PFSK-1 (cell line): ENCODE results near the gene TMEM176B.

Experiments used
- FOXP2 ChIP-seq: optimal IDR thresholded peaks from 2 replicates; pipeline ENCODE3; 2011; ENCODE audit warnings: borderline replicate concordance, control low read depth, inconsistent platforms; ENCODE audit not compliant: insufficient read depth; ENCODE audit errors: extremely low read length, extremely low read depth
- POLR2AphosphoS5 ChIP-seq: IDR thresholded peaks from 2 replicates; pipeline ENCODE4 v1.6.1; 2012; ENCODE audit warnings: low read depth, mild to moderate bottlenecking, control low read depth, low read length, moderate library complexity
- SIN3A ChIP-seq: IDR thresholded peaks from 2 replicates; pipeline ENCODE4 v1.6.1; 2012; ENCODE audit warnings: mild to moderate bottlenecking, low read length, moderate library complexity, borderline replicate concordance; ENCODE audit not compliant: insufficient read depth
- TAF1 ChIP-seq: IDR thresholded peaks from 2 replicates; pipeline ENCODE4 v1.6.1; 2012; ENCODE audit warnings: low read length, control low read depth, borderline replicate concordance; ENCODE audit not compliant: insufficient read depth

GRCh38 chr7:150787321-150788281 is 12.6 kb downstream of the TMEM176B start:
- TF ChIP-seq POLR2AphosphoS5, result no peak
- TF ChIP-seq TAF1, result no peak
- TF ChIP-seq SIN3A, result no peak
- no peak for TF ChIP-seq FOXP2
